ENCODE measurements around the gene PIGM. TPM values are rescaled to one million over a fixed set of nuclear protein-coding genes. Genes with fewer than 3 reads are reported as not detected.

Gene PIGM
- total RNA-seq, 2 experiments from 2014 or later, result 3.9 to 4.0 TPM

- Mint-ChIP-seq H3K27me3 (no peaks in the 10 kb centered on the region), H3K9me3 (no peaks in the 10 kb centered on the region), H3K27ac (no peak overlapping the region), H3K4me1 (ENCODE audit: low read depth) (peaks cover 17% of the 10 kb centered on the region), H3K36me3 (ENCODE audit: low read depth) (peaks cover 7% of the 10 kb centered on the region), H3K4me3 (no peak overlapping the region)
- ATAC-seq (no peak), DNase-seq (no peak)
- ChIA-PET POLR2A (no interaction called here), CTCF (interaction anchor here (1.0 to 12.3 kb wide), 2 partner anchors 18 to 21 kb away, joined by 4 to 142 read pairs; no protein-coding TSS in a partner anchor)
- TF ChIP-seq CTCF (IDR thresholded peaks at IDR 0.05), result no peak
- intact Hi-C loops (cut with micrococcal nuclease), result no loop called here
These were observed 6.5 kb downstream of the PIGM start for GRCh38 chr1:160025314-160025713.

- ATAC-seq (no peak), DNase-seq (no peak)
- Mint-ChIP-seq H3K27me3 (no peaks in the 10 kb centered on the region), H3K27ac (no peak overlapping the region), H3K4me1 (ENCODE audit: low read depth) (peaks cover 12% of the 10 kb centered on the region), H3K9me3 (no peaks in the 10 kb centered on the region), H3K36me3 (ENCODE audit: low read depth) (peaks cover 7% of the 10 kb centered on the region), H3K4me3 (no peak overlapping the region)
- POLR2A ChIA-PET, result interaction anchor here (1.3 kb wide), 1 partner anchor 8 kb away, joined by 5 read pairs; the partner anchor contains the start of gene PIGM
- intact Hi-C loops (cut with micrococcal nuclease), result no loop called here
- TF ChIP-seq CTCF (IDR thresholded peaks at IDR 0.05), result no peak
- CTCF ChIA-PET, result interaction anchor here (0.7 to 12.3 kb wide), 7 partner anchors 9 to 87 kb away, joined by 3 to 142 read pairs (median 3); no protein-coding TSS in a partner anchor
These were observed 7.4 kb downstream of the PIGM start for GRCh38 chr1:160024195-160024905.

- Mint-ChIP-seq H3K4me3 (no peak overlapping the region), H3K36me3 (ENCODE audit: low read depth) (peaks cover 5% of the 10 kb centered on the region), H3K9me3 (no peaks in the 10 kb centered on the region), H3K27me3 (peaks cover 2% of the 10 kb centered on the region), H3K4me1 (ENCODE audit: low read depth) (peaks cover 9% of the 10 kb centered on the region), H3K27ac (no peak overlapping the region)
- ChIA-PET POLR2A (interaction anchor here (1.0 to 1.3 kb wide), 2 partner anchors 9 to 10 kb away, joined by 3 to 5 read pairs; partner anchors contain the start of gene PIGM), CTCF (interaction anchor here (0.8 to 12.3 kb wide), 7 partner anchors 8 to 111 kb away, joined by 3 to 142 read pairs (median 3); no protein-coding TSS in a partner anchor)
- ATAC-seq (no peak), DNase-seq (no peak)
- intact Hi-C loops (cut with micrococcal nuclease), result no loop called here
- no peak for TF ChIP-seq CTCF (IDR thresholded peaks at IDR 0.05)
These were observed 9.2 kb downstream of the PIGM start for GRCh38 chr1:160022330-160023310.

- POLR2A ChIA-PET, result interaction anchor here (1.0 to 1.3 kb wide), 2 partner anchors 9 to 10 kb away, joined by 3 to 5 read pairs; partner anchors contain the start of gene PIGM
- no peak for ATAC-seq
These were observed 10.3 kb downstream of the PIGM start for GRCh38 chr1:160021376-160022074.

More at GRCh38 chr1:160021376-160022074, 10.3 kb downstream of the PIGM start:
- Mint-ChIP-seq H3K27me3 (peaks cover 6% of the 10 kb centered on the region), H3K4me3 (no peak overlapping the region), H3K36me3 (ENCODE audit: low read depth) (no peaks in the 10 kb centered on the region), H3K27ac (no peak overlapping the region), H3K9me3 (no peaks in the 10 kb centered on the region), H3K4me1 (ENCODE audit: low read depth) (peaks cover 6% of the 10 kb centered on the region)
- DNase-seq, result no peak
- CTCF ChIA-PET, result interaction anchor here (0.8 to 12.3 kb wide), 4 partner anchors 10 to 26 kb away, joined by 3 to 142 read pairs (median 6); no protein-coding TSS in a partner anchor
- intact Hi-C loops (cut with micrococcal nuclease), result no loop called here
- no peak for TF ChIP-seq CTCF (IDR thresholded peaks at IDR 0.05)
